Measurements from ENCODE around the gene RBM18.

DNA sequence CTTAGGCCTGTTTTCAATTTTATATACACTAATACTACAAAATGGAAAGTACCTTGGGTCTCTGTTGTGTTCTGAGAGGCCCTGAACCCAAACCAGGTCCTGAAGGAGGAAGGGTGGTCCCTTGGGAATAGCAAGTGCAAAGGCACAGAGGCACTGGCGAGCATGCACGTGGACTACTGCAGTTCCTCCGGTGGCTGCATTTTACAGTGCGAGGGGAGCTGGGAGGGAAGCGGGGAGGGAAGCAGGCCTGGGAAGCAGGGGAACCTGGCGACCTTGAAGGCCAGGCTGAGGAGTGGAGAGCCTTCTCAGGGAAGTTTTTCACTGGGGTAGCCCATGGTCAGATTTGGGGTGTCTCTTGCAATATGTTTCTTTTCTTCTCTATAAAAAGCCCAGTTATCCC is 71.0 kb downstream of the RBM18 start:
- TF ChIP-seq EZH2 (IDR thresholded peaks at IDR 0.05; ENCODE audit: insufficient read depth, poor library complexity, severe bottlenecking) (no peak), EZH2phosphoT487 (IDR thresholded peaks at IDR 0.05; ENCODE audit: insufficient read depth, low read depth) (no peak)

All from GM23248 (cell line).